Esophagus squamous epithelium (tissue), 5 donors: ENCODE data around the gene HGF. TPM values are rescaled to one million over a fixed set of nuclear protein-coding genes. Genes with fewer than 3 reads are reported as not detected.

Experiments used
- DNase-seq: peaks from one replicate; lab custom pipeline; 2025; lab: John Stamatoyannopoulos, UW
- H3K27ac ChIP-seq, 4 donors: fragments of 200-600 bp; sonication (generic); one replicate each; pipeline ENCODE4 v1.5.1; 2016 to 2019; ENCODE audit warnings: mild to moderate bottlenecking in 1 of 4
- H3K27me3 ChIP-seq, 4 donors: fragments of 200-600 bp; sonication (generic); 1 replicate in 3 of 4; 2 replicates in 1 of 4; pipeline versions ENCODE4 v1.5.1 to v1.6.0; 2017 to 2021; ENCODE audit warnings: antibody characterized with exemption in 1 of 4
- H3K36me3 ChIP-seq, 3 donors: fragments of 200-600 bp; sonication (generic); one replicate each; pipeline ENCODE4 v1.5.1; 2016 to 2019
- H3K4me1 ChIP-seq, 3 donors: fragments of 200-600 bp; sonication (generic); one replicate each; pipeline ENCODE4 v1.5.1; 2017 to 2019
- H3K4me3 ChIP-seq, 4 donors: fragments of 200-600 bp; sonication (generic); 1 replicate in 3 of 4; 2 replicates in 1 of 4; pipeline ENCODE4 v1.5.1; 2016 to 2019; ENCODE audit warnings: mild to moderate bottlenecking in 2 of 4, moderate library complexity in 1 of 4
- H3K9me3 ChIP-seq, 3 donors: fragments of 200-600 bp; sonication (generic); one replicate each; pipeline ENCODE4 v1.5.1; 2016 to 2019
- CTCF ChIP-seq, 6 experiments: fragments of 450-650 bp in 4 of 6; fragments of 200-600 bp in 2 of 6; sonication (generic) in 2 of 6; IDR thresholded peaks; one replicate each; pipeline ENCODE4 v1.5.1; 2016 to 2019; ENCODE audit warnings: antibody characterized with exemption in 6 of 6, mild to moderate bottlenecking in 4 of 6, moderate library complexity in 4 of 6
- POLR2A ChIP-seq, 4 donors: fragments of 450-650 bp; IDR thresholded peaks; one replicate each; pipeline ENCODE4 v1.6.1; 2017; ENCODE audit warnings: antibody characterized with exemption in 4 of 4, mild to moderate bottlenecking in 4 of 4, moderate library complexity in 3 of 4
- WGBS, 2 donors: methylation state at CpG; one replicate each; pipeline ENCODE4 v1.1.5; 2018; 5-methylcytosine and 5-hydroxymethylcytosine counted together
- intact Hi-C: fragments of 100-400 bp; cut with DNase I; formaldehyde crosslinking; loops from one replicate; pipeline ENCODE4 v1.15.0; 2022
- total RNA-seq, 4 donors: library from RNA; depleted of rRNA; stranded (reverse); fragments of >200 nt; gene quantifications; one replicate each; pipeline ENCODE4 v1.1.0, GENCODE V29; 2016
- donor health status: DM: yes; HTN: yes; CAD: no.

Gene HGF
- total RNA-seq, 4 donors from 2014 or later: 0.30 to 4.4 (median 0.95) TPM

GRCh38 chr7:81690688-81691087 lies 79.2 kb downstream of the HGF start:
- no peak overlapping the region for H3K4me3 ChIP-seq
- no peak overlapping the region for H3K27ac ChIP-seq
- 50 to 70% methylated on average over 3 of the region's 3 CpGs for WGBS, 2 donors
- TF ChIP-seq CTCF (IDR thresholded peaks at IDR 0.05) (no peak), POLR2A (IDR thresholded peaks at IDR 0.05) (no peak)
- H3K27me3 ChIP-seq: no peaks in the 10 kb centered on the region
- no peaks in the 10 kb centered on the region for H3K36me3 ChIP-seq
- peaks cover 0 to 30% (median 0%) of the 10 kb centered on the region in 3 donors for H3K4me1 ChIP-seq
- H3K9me3 ChIP-seq: no peaks in the 10 kb centered on the region
- intact Hi-C loops: no loop called here
- no peak for DNase-seq

GRCh38 chr7:81690251-81690650 lies 79.6 kb downstream of the HGF start:
- Histone ChIP-seq H3K4me3 (no peak overlapping the region), H3K9me3 (no peaks in the 10 kb centered on the region), H3K27ac (no peak overlapping the region), H3K27me3 (no peaks in the 10 kb centered on the region), H3K4me1 (peaks cover 2 to 34% (median 4%) of the 10 kb centered on the region in 3 donors), H3K36me3 (no peaks in the 10 kb centered on the region)
- intact Hi-C loops: no loop called here
- DNase-seq: no peak
- no peak for TF ChIP-seq POLR2A (IDR thresholded peaks at IDR 0.05)
- no peak for TF ChIP-seq CTCF (IDR thresholded peaks at IDR 0.05)
- WGBS, 2 donors: 33 to 51% methylated on average over 5 of the region's 5 CpGs

- intact Hi-C loops: no loop called here
- 63 to 75% methylated on average over 4 of the region's 4 CpGs for WGBS, 2 donors
- no peaks in the 10 kb centered on the region for H3K27me3 ChIP-seq
- no peak for DNase-seq
- H3K9me3 ChIP-seq: no peaks in the 10 kb centered on the region
- H3K4me3 ChIP-seq: no peak overlapping the region
- TF ChIP-seq POLR2A (IDR thresholded peaks at IDR 0.05) (no peak), CTCF (IDR thresholded peaks at IDR 0.05) (no peak)
- H3K36me3 ChIP-seq: no peaks in the 10 kb centered on the region
- peak overlapping the region in 1 of 4 donors; percentile 21 for H3K27ac ChIP-seq
- peaks cover 5 to 45% (median 5%) of the 10 kb centered on the region in 3 donors for H3K4me1 ChIP-seq
Measured at GRCh38 chr7:81688622-81689411, 81.0 kb downstream of the HGF start.

GRCh38 chr7:81687062-81687461 lies 82.8 kb downstream of the HGF start:
- intact Hi-C loops: no loop called here
- H3K36me3 ChIP-seq: no peaks in the 10 kb centered on the region
- H3K27me3 ChIP-seq: no peaks in the 10 kb centered on the region
- no peak for TF ChIP-seq POLR2A (IDR thresholded peaks at IDR 0.05)
- no peak for DNase-seq
- H3K4me3 ChIP-seq: no peak overlapping the region
- H3K4me1 ChIP-seq: peaks cover 5 to 45% (median 5%) of the 10 kb centered on the region in 3 donors
- H3K9me3 ChIP-seq: no peaks in the 10 kb centered on the region
- no peak overlapping the region for H3K27ac ChIP-seq

GRCh38 chr7:81685270-81685868 lies 84.5 kb downstream of the HGF start:
- Histone ChIP-seq H3K27me3 (no peaks in the 10 kb centered on the region), H3K9me3 (no peaks in the 10 kb centered on the region), H3K4me1 (peaks cover 5 to 43% (median 5%) of the 10 kb centered on the region in 3 donors), H3K4me3 (no peak overlapping the region), H3K27ac (peak overlapping the region in 2 of 4 donors; percentile 34 to 65), H3K36me3 (no peaks in the 10 kb centered on the region)
- 60 to 73% methylated on average over 3 of the region's 3 CpGs for WGBS, 2 donors
- no peak for DNase-seq
- intact Hi-C loops: no loop called here
- TF ChIP-seq CTCF (IDR thresholded peaks at IDR 0.05): no peak
